H9 (cell line): ENCODE results near the gene SEC11A. TPM values are rescaled to one million over a fixed set of nuclear protein-coding genes. Genes with fewer than 3 reads are reported as not detected.

Experiments used
- DNase-seq: peaks from one replicate; pipeline ENCODE4 v3.0.0-alpha.2; 2017
- H2AFZ ChIP-seq: one replicate; pipeline ENCODE4 v1.6.1; 2013; ENCODE audit warnings: mild to moderate bottlenecking, low read length, control low read depth, moderate library complexity
- H2AK5ac ChIP-seq: 2 replicates; pipeline ENCODE4 v1.6.1; 2013; ENCODE audit warnings: low read length, control low read depth, mixed read lengths; ENCODE audit not compliant: insufficient read length
- H2BK120ac ChIP-seq: one replicate; pipeline ENCODE4 v1.6.1; 2013; ENCODE audit warnings: low read depth, mild to moderate bottlenecking, low read length, control low read depth, inconsistent platforms; ENCODE audit not compliant: poor library complexity, severe bottlenecking
- H2BK12ac ChIP-seq: 2 replicates; pipeline ENCODE4 v1.6.1; 2013; ENCODE audit warnings: low read length, control low read depth, mixed read lengths, low read depth; ENCODE audit not compliant: insufficient read length
- H2BK15ac ChIP-seq: 2 replicates; pipeline ENCODE4 v1.6.1; 2013; ENCODE audit warnings: low read depth, low read length, control low read depth
- H2BK20ac ChIP-seq: one replicate; pipeline ENCODE4 v1.6.1; 2013; ENCODE audit warnings: low read depth, mild to moderate bottlenecking, low read length, control low read depth, inconsistent platforms; ENCODE audit not compliant: poor library complexity, severe bottlenecking
- H2BK5ac ChIP-seq: 2 replicates; pipeline ENCODE4 v1.6.1; 2013; ENCODE audit warnings: low read length, control low read depth, mixed read lengths; ENCODE audit not compliant: insufficient read length
- H3K14ac ChIP-seq: 2 replicates; pipeline ENCODE4 v1.6.1; 2013; ENCODE audit warnings: low read length, control low read depth; ENCODE audit not compliant: insufficient read depth
- H3K18ac ChIP-seq: 2 replicates; pipeline ENCODE4 v1.6.1; 2013; ENCODE audit warnings: low read depth, mild to moderate bottlenecking, mixed read lengths, low read length, control low read depth; ENCODE audit not compliant: insufficient read length
- H3K23ac ChIP-seq: 2 replicates; pipeline ENCODE4 v1.6.1; 2013; ENCODE audit warnings: low read length, control low read depth, mixed read lengths, low read depth; ENCODE audit not compliant: insufficient read length
- H3K23me2 ChIP-seq: 2 replicates; pipeline ENCODE4 v1.6.1; 2013; ENCODE audit warnings: low read depth, mild to moderate bottlenecking, mixed read lengths, low read length, control low read depth; ENCODE audit not compliant: insufficient read length, poor library complexity, severe bottlenecking
- H3K27ac ChIP-seq: 2 replicates; pipeline ENCODE4 v1.5.1; 2013; ENCODE audit warnings: low read length, control low read depth, mixed read lengths, low read depth; ENCODE audit not compliant: insufficient read length
- H3K27me3 ChIP-seq: 2 replicates; pipeline ENCODE4 v1.6.1; 2013; ENCODE audit warnings: low read length, control low read depth, inconsistent platforms; ENCODE audit not compliant: insufficient read depth
- H3K4ac ChIP-seq: 2 replicates; pipeline ENCODE4 v1.6.1; 2013; ENCODE audit warnings: low read depth, mild to moderate bottlenecking, control low read depth, inconsistent platforms, low read length, moderate library complexity
- H3K4me1 ChIP-seq: 2 replicates; pipeline ENCODE4 v1.6.1; 2013; ENCODE audit warnings: low read length, control low read depth, inconsistent platforms; ENCODE audit not compliant: insufficient read depth
- H3K4me2 ChIP-seq: 2 replicates; pipeline ENCODE4 v1.6.1; 2013; ENCODE audit warnings: low read length, control low read depth, mixed read lengths; ENCODE audit not compliant: insufficient read length, insufficient read depth
- H3K56ac ChIP-seq: 2 replicates; pipeline ENCODE4 v1.6.1; 2013; ENCODE audit warnings: low read depth, mild to moderate bottlenecking, mixed read lengths, low read length, control low read depth; ENCODE audit not compliant: insufficient read length
- H3K79me1 ChIP-seq: 2 replicates; pipeline ENCODE4 v1.6.1; 2013; ENCODE audit warnings: low read depth, mild to moderate bottlenecking, moderate library complexity, low read length, control low read depth, inconsistent platforms; ENCODE audit not compliant: insufficient read depth, poor library complexity, severe bottlenecking
- H3K79me2 ChIP-seq: 2 replicates; pipeline ENCODE4 v1.6.1; 2013; ENCODE audit warnings: low read length, control low read depth, inconsistent platforms; ENCODE audit not compliant: insufficient read depth
- H3K9ac ChIP-seq: 2 replicates; pipeline ENCODE4 v1.6.1; 2013; ENCODE audit warnings: low read length, control low read depth, mixed read lengths; ENCODE audit not compliant: insufficient read length; ENCODE audit errors: extremely low read depth
- H3K9me3 ChIP-seq: one replicate; pipeline ENCODE4 v1.6.1; 2013; ENCODE audit warnings: low read depth, low read length, inconsistent platforms; ENCODE audit not compliant: control insufficient read depth
- H3T11ph ChIP-seq: one replicate; pipeline ENCODE4 v1.6.1; 2013; ENCODE audit warnings: mild to moderate bottlenecking, low read length, control low read depth, inconsistent platforms
- H4K20me1 ChIP-seq: one replicate; pipeline ENCODE4 v1.6.1; 2013; ENCODE audit not compliant: control insufficient read depth, insufficient read length, insufficient read depth
- H4K5ac ChIP-seq: 2 replicates; pipeline ENCODE4 v1.6.1; 2013; ENCODE audit warnings: low read depth, mild to moderate bottlenecking, mixed read lengths, low read length, control low read depth; ENCODE audit not compliant: insufficient read length
- H4K8ac ChIP-seq: replicated peaks from 2 replicates; pipeline ENCODE4 v1.6.1; 2013; ENCODE audit warnings: low read length, control low read depth, mixed read lengths, low read depth; ENCODE audit not compliant: insufficient read length
- H4K91ac ChIP-seq: 2 replicates; pipeline ENCODE4 v1.6.1; 2013; ENCODE audit warnings: low read depth, mild to moderate bottlenecking, moderate library complexity, mixed read lengths, low read length, control low read depth; ENCODE audit not compliant: insufficient read length
- H3K27ac Mint-ChIP-seq, 3 experiments: 2 replicates in 2 of 3; 3 replicates in 1 of 3; pipeline ENCODE4 v1.8.0; 2020 to 2021; ENCODE audit warnings: mixed read lengths in 3 of 3, mild to moderate bottlenecking in 1 of 3, moderate library complexity in 1 of 3
- H3K27me3 Mint-ChIP-seq: 2 replicates; pipeline ENCODE4 v1.8.0; 2021; ENCODE audit warnings: low read depth, mild to moderate bottlenecking, moderate library complexity, mixed read lengths
- H3K36me3 Mint-ChIP-seq, 3 experiments: 2 replicates in 2 of 3; 3 replicates in 1 of 3; pipeline ENCODE4 v1.8.0; 2020 to 2021; ENCODE audit warnings: low read depth in 3 of 3, mixed read lengths in 3 of 3; ENCODE audit not compliant: insufficient read depth in 1 of 3
- H3K4me1 Mint-ChIP-seq, 2 experiments: 2 replicates each; pipeline ENCODE4 v1.8.0; 2020; ENCODE audit warnings: mixed read lengths in 2 of 2
- H3K4me3 Mint-ChIP-seq, 2 experiments: 2 replicates in 1 of 2; 3 replicates in 1 of 2; pipeline ENCODE4 v1.8.0; 2020 to 2021; ENCODE audit warnings: mild to moderate bottlenecking in 2 of 2, mixed read lengths in 2 of 2, moderate library complexity in 1 of 2
- H3K9me3 Mint-ChIP-seq, 2 experiments: 2 replicates in 1 of 2; 3 replicates in 1 of 2; pipeline ENCODE4 v1.8.0; 2020; ENCODE audit warnings: mild to moderate bottlenecking in 2 of 2, mixed read lengths in 2 of 2, moderate library complexity in 1 of 2
- CTCF ChIP-seq: fragments of 200-600 bp; sonication (generic); conservative IDR thresholded peaks from 3 replicates; pipeline ENCODE4 v1.8.0; 2021; ENCODE audit warnings: antibody characterized with exemption, mild to moderate bottlenecking
- WGBS: extraction: QIAGEN DNeasy Blood & Tissue Kit; methylation state at CpG from one replicate; pipeline ENCODE4 v1.1.7; 2013; ENCODE audit warnings: missing lambda C conversion rate, low lambda C conversion rate, mixed read lengths; ENCODE audit not compliant: insufficient read length; ENCODE audit errors: extremely low coverage; 5-methylcytosine and 5-hydroxymethylcytosine counted together
- total RNA-seq: library from RNA; stranded (reverse); gene quantifications from 2 replicates; pipeline ENCODE4 v1.2.1, GENCODE V29; 2021

Gene SEC11A
- total RNA-seq, 1 experiment from 2014 or later = 250 TPM

- no peaks in the 10 kb centered on the region for H3K9me3 Mint-ChIP-seq
- no peak overlapping the region for H3K23ac ChIP-seq
- peaks cover 18% of the 10 kb centered on the region; the same call in 1 of the 2 replicates for H3K79me2 ChIP-seq
- H3K9me3 ChIP-seq = no peaks in the 10 kb centered on the region
- H2BK5ac ChIP-seq = no peak overlapping the region
- no peak overlapping the region for H3K18ac ChIP-seq
- no peak overlapping the region for H4K5ac ChIP-seq
- no peak overlapping the region for H2BK15ac ChIP-seq
- H3K4me3 Mint-ChIP-seq = no peak overlapping the region
- no peak overlapping the region for H4K8ac ChIP-seq
- H3K79me1 ChIP-seq = no peaks in the 10 kb centered on the region
- H2AFZ ChIP-seq = no peak overlapping the region
- H3K27me3 ChIP-seq = no peaks in the 10 kb centered on the region
- no peak overlapping the region for H2BK20ac ChIP-seq
- H2BK120ac ChIP-seq = no peak overlapping the region
- no CpG with 5 or more reads among the region's 4 CpGs for WGBS
- no peak for TF ChIP-seq CTCF
- peaks cover 2 to 7% (median 3%) of the 10 kb centered on the region in 3 experiments; a peak in 6 of 7 replicates for H3K36me3 Mint-ChIP-seq
- H2BK12ac ChIP-seq = no peak overlapping the region
- H3K4me1 Mint-ChIP-seq = no peaks in the 10 kb centered on the region
- no peak overlapping the region for H3T11ph ChIP-seq
- H3K56ac ChIP-seq = no peak overlapping the region
- H3K23me2 ChIP-seq = no peaks in the 10 kb centered on the region
- no peak overlapping the region for H3K4me2 ChIP-seq
- H4K91ac ChIP-seq = no peak overlapping the region
- H3K4ac ChIP-seq = no peak overlapping the region
- H3K9ac ChIP-seq = no peak overlapping the region
- H4K20me1 ChIP-seq = no peaks in the 10 kb centered on the region
- no peak overlapping the region for H2AK5ac ChIP-seq
- no peak overlapping the region for H3K14ac ChIP-seq
- no peak for DNase-seq
- H3K27ac Mint-ChIP-seq = no peak overlapping the region; a peak in 1 of 7 replicates
- H3K4me1 ChIP-seq = no peaks in the 10 kb centered on the region
- no peaks in the 10 kb centered on the region for H3K27me3 Mint-ChIP-seq
- H3K27ac ChIP-seq = no peak overlapping the region
Observed at GRCh38 chr15:84696757-84697156, 19.2 kb downstream of the SEC11A start.
